Neutrophil (primary cell): ENCODE data around the gene PDE12.

Experiments used
- H3K27ac ChIP-seq: fragments of 200-600 bp; sonication (generic); 2 replicates; pipeline ENCODE4 v1.5.1; 2016; ENCODE audit warnings: mild to moderate bottlenecking, moderate library complexity
- H3K27me3 ChIP-seq: fragments of 200-600 bp; sonication (generic); 2 replicates; pipeline ENCODE4 v1.6.0; 2016; ENCODE audit warnings: mild to moderate bottlenecking
- H3K36me3 ChIP-seq: fragments of 200-600 bp; sonication (generic); 2 replicates; pipeline ENCODE4 v1.5.1; 2017
- H3K4me1 ChIP-seq, 2 experiments: fragments of 200-600 bp in 1 of 2; sonication (generic) in 1 of 2; 1 replicate in 1 of 2; 2 replicates in 1 of 2; pipeline versions ENCODE4 v1.5.1 to v1.6.1; 2013 to 2016; ENCODE audit warnings: low read depth in 1 of 2, low read length in 1 of 2, mild to moderate bottlenecking in 1 of 2, moderate library complexity in 1 of 2; ENCODE audit not compliant: control insufficient read depth in 1 of 2, insufficient read depth in 1 of 2
- H3K4me3 ChIP-seq, 2 experiments: fragments of 200-600 bp in 1 of 2; sonication (generic) in 1 of 2; 1 replicate in 1 of 2; 2 replicates in 1 of 2; pipeline ENCODE4 v1.5.1; 2013 to 2016; ENCODE audit warnings: low read depth in 1 of 2, low read length in 1 of 2, mild to moderate bottlenecking in 1 of 2, moderate library complexity in 1 of 2
- H3K9me3 ChIP-seq: fragments of 200-600 bp; sonication (generic); 2 replicates; pipeline ENCODE4 v1.5.1; 2016
- TF ChIP-seq, protein P1 (sequence below): fragments of 200-600 bp; sonication (generic); IDR thresholded peaks from 2 replicates; pipeline ENCODE4 v1.5.1; 2016; ENCODE audit warnings: antibody characterized with exemption

The PDE12 gene, protein sequence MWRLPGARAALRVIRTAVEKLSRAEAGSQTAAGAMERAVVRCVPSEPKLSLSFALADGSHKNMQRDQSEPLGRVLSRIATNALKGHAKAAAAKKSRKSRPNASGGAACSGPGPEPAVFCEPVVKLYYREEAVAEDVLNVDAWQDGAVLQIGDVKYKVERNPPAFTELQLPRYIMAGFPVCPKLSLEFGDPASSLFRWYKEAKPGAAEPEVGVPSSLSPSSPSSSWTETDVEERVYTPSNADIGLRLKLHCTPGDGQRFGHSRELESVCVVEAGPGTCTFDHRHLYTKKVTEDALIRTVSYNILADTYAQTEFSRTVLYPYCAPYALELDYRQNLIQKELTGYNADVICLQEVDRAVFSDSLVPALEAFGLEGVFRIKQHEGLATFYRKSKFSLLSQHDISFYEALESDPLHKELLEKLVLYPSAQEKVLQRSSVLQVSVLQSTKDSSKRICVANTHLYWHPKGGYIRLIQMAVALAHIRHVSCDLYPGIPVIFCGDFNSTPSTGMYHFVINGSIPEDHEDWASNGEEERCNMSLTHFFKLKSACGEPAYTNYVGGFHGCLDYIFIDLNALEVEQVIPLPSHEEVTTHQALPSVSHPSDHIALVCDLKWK

DNA sequence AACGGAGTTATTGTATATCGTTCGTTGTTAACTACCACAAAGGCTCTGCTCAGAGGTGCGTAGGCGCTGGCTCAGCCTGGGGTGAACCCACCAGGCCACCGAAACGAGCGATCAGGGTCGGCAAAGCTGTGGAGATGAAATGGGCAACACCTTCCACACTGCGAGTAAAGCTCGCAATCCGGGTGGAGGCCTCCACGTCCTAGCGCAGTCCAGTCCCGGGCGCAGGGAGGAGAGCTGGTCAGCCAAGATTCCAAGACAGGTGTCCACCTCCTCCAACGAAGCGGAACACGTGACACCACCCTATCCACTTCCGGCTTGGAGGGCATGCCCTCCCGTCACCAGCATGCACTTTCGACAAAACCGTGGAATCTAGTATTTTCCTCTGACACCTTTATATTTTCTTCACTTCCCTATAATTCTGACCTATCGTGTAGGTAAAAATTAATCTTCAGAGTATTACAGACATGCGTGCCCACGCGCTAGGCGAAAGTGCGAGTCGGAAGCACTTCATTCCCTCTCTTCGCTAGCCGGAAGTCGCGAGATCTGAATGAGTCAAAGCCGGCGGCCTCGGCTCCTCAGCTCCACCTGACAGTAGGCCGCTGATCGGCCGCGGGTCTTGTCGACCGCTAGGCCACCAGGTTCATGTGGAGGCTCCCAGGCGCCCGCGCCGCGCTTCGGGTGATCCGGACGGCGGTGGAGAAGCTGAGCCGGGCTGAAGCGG, at the start of gene PDE12:
Gene PDE12, plus strand, starts transcription at position 537 of the 721 bp plus-strand sequence. Its CDS starts 106 bp downstream, at position 643.
- Histone ChIP-seq H3K4me1 (peaks cover 24 to 26% of the 10 kb centered on the region in 2 experiments), H3K9me3 (no peaks in the 10 kb centered on the region), H3K27ac (peak within 1 kb of the TSS; percentile 87), H3K4me3 (peak within 1 kb of the TSS; percentile 87 to 88), H3K36me3 (peaks cover 15% of the 10 kb centered on the region), H3K27me3 (no peaks in the 10 kb centered on the region)
- TF ChIP-seq, protein P1, sequence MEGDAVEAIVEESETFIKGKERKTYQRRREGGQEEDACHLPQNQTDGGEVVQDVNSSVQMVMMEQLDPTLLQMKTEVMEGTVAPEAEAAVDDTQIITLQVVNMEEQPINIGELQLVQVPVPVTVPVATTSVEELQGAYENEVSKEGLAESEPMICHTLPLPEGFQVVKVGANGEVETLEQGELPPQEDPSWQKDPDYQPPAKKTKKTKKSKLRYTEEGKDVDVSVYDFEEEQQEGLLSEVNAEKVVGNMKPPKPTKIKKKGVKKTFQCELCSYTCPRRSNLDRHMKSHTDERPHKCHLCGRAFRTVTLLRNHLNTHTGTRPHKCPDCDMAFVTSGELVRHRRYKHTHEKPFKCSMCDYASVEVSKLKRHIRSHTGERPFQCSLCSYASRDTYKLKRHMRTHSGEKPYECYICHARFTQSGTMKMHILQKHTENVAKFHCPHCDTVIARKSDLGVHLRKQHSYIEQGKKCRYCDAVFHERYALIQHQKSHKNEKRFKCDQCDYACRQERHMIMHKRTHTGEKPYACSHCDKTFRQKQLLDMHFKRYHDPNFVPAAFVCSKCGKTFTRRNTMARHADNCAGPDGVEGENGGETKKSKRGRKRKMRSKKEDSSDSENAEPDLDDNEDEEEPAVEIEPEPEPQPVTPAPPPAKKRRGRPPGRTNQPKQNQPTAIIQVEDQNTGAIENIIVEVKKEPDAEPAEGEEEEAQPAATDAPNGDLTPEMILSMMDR: no peak

DNA sequence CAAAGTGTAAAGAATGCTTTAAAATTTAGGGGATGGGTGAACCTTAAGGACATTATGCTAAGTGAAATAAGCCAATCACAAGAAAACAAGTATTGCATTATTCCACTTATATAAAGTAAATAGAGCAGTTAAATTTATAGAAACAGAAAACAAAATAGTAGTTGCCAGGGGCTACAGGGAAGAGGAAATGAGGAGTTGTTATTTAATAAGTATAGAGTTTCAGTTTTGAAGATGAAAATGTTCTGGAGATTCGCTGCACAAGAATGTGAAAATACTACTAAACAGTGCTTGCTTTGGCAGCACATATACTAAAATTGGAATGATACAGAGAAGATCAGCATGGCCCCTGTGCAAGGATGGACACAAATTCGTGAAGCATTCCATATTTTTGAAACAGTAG, 43.9 kb upstream of the PDE12 start:
- no peaks in the 10 kb centered on the region for H3K9me3 ChIP-seq
- no peaks in the 10 kb centered on the region for H3K27me3 ChIP-seq
- no peak overlapping the region for H3K4me3 ChIP-seq
- H3K36me3 ChIP-seq: no peaks in the 10 kb centered on the region
- TF ChIP-seq, protein P1: no peak
- H3K27ac ChIP-seq: no peak overlapping the region
- no peaks in the 10 kb centered on the region for H3K4me1 ChIP-seq

DNA sequence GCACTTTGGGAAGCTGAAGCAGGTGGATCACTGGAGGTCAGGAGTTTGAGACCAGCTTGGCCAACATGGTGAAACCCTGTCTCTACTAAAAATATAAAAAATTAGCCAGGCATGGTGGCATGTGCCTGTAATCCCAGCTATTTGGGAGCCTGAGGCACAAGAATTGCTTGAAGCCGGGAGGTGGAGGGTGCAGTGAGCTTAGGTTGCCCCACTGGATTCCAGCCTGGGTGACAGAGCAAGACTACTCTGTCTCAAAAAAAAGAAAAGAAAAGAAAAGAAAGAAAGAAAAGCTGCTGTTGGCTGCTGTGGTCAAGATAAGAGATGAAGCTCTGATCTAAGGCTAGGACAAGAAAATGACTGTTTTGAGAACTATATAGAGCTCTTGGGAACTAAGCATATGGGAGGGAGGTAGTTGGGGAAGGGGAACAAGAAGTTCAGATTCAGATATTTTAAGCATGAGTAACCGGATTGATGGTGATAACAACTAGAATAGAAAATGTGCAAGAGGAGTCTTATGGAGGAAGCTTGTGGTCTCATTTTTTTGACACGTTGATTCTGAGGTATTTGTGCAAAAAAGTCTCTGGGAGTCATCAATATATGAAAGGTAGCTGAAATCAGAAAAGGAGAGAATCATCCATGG, 37.7 kb upstream of the PDE12 start:
- no peak overlapping the region for H3K4me3 ChIP-seq
- TF ChIP-seq, protein P1: no peak
- no peaks in the 10 kb centered on the region for H3K36me3 ChIP-seq
- H3K4me1 ChIP-seq: no peaks in the 10 kb centered on the region
- H3K27me3 ChIP-seq: no peaks in the 10 kb centered on the region
- H3K27ac ChIP-seq: no peak overlapping the region
- no peaks in the 10 kb centered on the region for H3K9me3 ChIP-seq

DNA sequence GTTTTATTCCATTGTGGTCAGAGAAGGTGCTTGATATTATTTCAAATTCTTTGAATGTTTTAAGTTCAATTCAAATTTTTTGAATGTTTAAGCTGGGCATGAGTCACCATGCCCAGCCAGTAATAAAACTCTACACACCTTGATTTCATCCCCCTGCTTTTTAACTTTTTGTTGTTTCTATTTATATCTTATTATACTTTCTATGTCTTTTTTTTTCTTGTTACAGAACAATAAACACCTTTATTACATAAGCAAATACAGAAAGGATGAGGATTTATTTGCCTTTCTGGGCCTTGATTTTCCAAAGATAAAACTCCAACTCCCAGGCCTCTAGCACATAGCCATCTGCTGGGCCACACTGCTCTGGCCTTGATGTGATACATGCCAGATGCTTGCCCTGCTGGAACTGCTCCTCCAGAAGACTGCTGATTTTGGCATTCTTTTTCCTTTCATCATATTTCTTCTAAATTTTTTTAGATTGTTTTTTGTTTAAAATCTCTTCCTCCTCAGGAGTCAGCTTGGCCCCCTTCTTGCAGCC, 25.9 kb upstream of the PDE12 start:
- TF ChIP-seq, protein P1: no peak
- H3K4me3 ChIP-seq: no peak overlapping the region
- H3K27ac ChIP-seq: no peak overlapping the region

DNA sequence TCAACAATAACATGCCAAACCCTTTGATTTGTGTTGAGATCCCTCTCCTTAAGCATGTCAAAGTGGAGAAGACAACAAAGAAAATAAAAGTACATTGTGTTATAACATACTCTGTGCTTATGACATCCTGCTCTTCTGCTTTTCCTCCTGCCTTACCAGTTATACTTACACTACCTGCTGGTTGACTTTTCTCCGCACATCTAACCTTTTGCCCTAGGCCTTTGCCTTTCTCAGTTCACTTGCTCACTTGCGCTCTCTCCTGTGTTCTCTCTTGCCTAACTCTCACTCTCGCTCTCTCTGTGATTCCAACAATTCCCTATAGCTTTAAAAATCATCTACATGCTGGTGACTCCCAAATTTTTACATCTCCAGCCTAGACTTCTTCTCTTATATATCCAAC, 17.6 kb upstream of the PDE12 start:
- H3K4me3 ChIP-seq: no peak overlapping the region
- no peaks in the 10 kb centered on the region for H3K9me3 ChIP-seq
- H3K27me3 ChIP-seq: no peaks in the 10 kb centered on the region
- no peaks in the 10 kb centered on the region for H3K4me1 ChIP-seq
- TF ChIP-seq, protein P1: no peak
- H3K36me3 ChIP-seq: no peaks in the 10 kb centered on the region
- no peak overlapping the region for H3K27ac ChIP-seq

More for the DNA sequence above, 25.9 kb upstream of the PDE12 start:
- Histone ChIP-seq H3K4me1 (no peaks in the 10 kb centered on the region), H3K36me3 (no peaks in the 10 kb centered on the region), H3K9me3 (no peaks in the 10 kb centered on the region), H3K27me3 (no peaks in the 10 kb centered on the region)
